ENCODE measurements around the gene MICALL1.

Gene MICALL1

GRCh38 chr22:37922191-37922590, 16.1 kb downstream of the MICALL1 start:
- peaks cover 0 to 12% of the 10 kb centered on the region in 2 donors for H3K4me1 ChIP-seq (ENCODE audit: control insufficient read depth in 1 of 2, insufficient read depth in 2 of 2, low read length in 2 of 2)
- no peaks in the 10 kb centered on the region for H3K9me3 ChIP-seq (ENCODE audit: control insufficient read depth in 1 of 2, low read length in 2 of 2)
- H3K4me3 ChIP-seq (ENCODE audit: low read depth in 1 of 2, low read length in 2 of 2), result no peak overlapping the region
- no peaks in the 10 kb centered on the region for H3K27me3 ChIP-seq (ENCODE audit: low read depth, low read length)
- peaks cover 37 to 76% of the 10 kb centered on the region in 2 donors for H3K36me3 ChIP-seq (ENCODE audit: control insufficient read depth in 1 of 2, insufficient read depth in 2 of 2, low read length in 2 of 2)
- H3K27ac ChIP-seq (ENCODE audit: low read length), result no peak overlapping the region

GRCh38 chr22:37923927-37924326, 17.8 kb downstream of the MICALL1 start:
- H3K27me3 ChIP-seq (ENCODE audit: low read depth, low read length), result no peaks in the 10 kb centered on the region
- H3K36me3 ChIP-seq (ENCODE audit: control insufficient read depth in 1 of 2, insufficient read depth in 2 of 2, low read length in 2 of 2), result peaks cover 32 to 75% of the 10 kb centered on the region in 2 donors
- H3K9me3 ChIP-seq (ENCODE audit: control insufficient read depth in 1 of 2, low read length in 2 of 2), result no peaks in the 10 kb centered on the region
- no peak overlapping the region for H3K27ac ChIP-seq (ENCODE audit: low read length)
- H3K4me1 ChIP-seq (ENCODE audit: control insufficient read depth in 1 of 2, insufficient read depth in 2 of 2, low read length in 2 of 2), result peaks cover 0 to 12% of the 10 kb centered on the region in 2 donors
- H3K4me3 ChIP-seq (ENCODE audit: low read depth in 1 of 2, low read length in 2 of 2), result no peak overlapping the region

DNA sequence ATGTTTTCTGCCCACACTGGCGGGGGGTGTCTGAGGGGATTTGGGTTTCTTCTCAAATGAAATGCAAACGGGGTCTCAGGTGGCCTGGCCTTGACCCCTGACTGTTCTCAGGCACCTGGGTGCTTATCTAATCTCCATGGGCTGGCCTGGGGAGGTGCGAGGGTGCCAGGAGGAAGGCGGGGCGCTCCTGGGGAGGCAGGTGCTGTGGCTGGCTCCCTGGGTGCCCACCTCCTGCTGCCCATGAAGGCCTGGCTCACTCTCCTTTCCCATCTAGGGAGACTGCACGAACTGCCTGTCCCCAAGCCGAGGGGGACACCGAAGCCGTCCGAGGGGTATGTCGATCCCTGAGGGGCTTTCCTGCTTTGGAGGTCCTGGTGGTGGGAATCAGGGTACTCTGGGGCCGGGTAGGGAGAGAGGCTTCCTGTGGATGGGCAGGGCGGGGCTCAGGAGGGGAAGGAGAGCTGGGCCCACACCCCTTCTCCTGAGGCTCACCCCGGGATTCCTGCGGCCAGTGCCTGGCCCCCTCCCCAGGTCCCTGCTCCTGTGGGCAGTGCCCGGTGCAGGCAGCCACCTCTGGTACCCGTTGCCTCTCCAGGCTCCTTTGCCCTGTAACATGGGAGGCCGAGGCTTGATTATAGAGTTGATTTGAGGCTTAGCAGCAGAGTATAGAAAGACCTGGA, 18.4 kb downstream of the MICALL1 start:
- peaks cover 0 to 12% of the 10 kb centered on the region in 2 donors for H3K4me1 ChIP-seq (ENCODE audit: control insufficient read depth in 1 of 2, insufficient read depth in 2 of 2, low read length in 2 of 2)
- no peaks in the 10 kb centered on the region for H3K27me3 ChIP-seq (ENCODE audit: low read depth, low read length)
- H3K36me3 ChIP-seq (ENCODE audit: control insufficient read depth in 1 of 2, insufficient read depth in 2 of 2, low read length in 2 of 2), result peaks cover 36 to 76% of the 10 kb centered on the region in 2 donors
- H3K27ac ChIP-seq (ENCODE audit: low read length), result no peak overlapping the region
- no peak overlapping the region for H3K4me3 ChIP-seq (ENCODE audit: low read depth in 1 of 2, low read length in 2 of 2)
- no peaks in the 10 kb centered on the region for H3K9me3 ChIP-seq (ENCODE audit: control insufficient read depth in 1 of 2, low read length in 2 of 2)

GRCh38 chr22:37925330-37925729, 19.2 kb downstream of the MICALL1 start:
- Histone ChIP-seq H3K36me3 (ENCODE audit: control insufficient read depth in 1 of 2, insufficient read depth in 2 of 2, low read length in 2 of 2) (peaks cover 40 to 72% of the 10 kb centered on the region in 2 donors), H3K4me1 (ENCODE audit: control insufficient read depth in 1 of 2, insufficient read depth in 2 of 2, low read length in 2 of 2) (peaks cover 0 to 17% of the 10 kb centered on the region in 2 donors), H3K27ac (ENCODE audit: low read length) (no peak overlapping the region), H3K9me3 (ENCODE audit: control insufficient read depth in 1 of 2, low read length in 2 of 2) (no peaks in the 10 kb centered on the region), H3K27me3 (ENCODE audit: low read depth, low read length) (no peaks in the 10 kb centered on the region), H3K4me3 (ENCODE audit: low read depth in 1 of 2, low read length in 2 of 2) (no peak overlapping the region)

GRCh38 chr22:37925767-37926166, 19.7 kb downstream of the MICALL1 start:
- Histone ChIP-seq H3K36me3 (ENCODE audit: control insufficient read depth in 1 of 2, insufficient read depth in 2 of 2, low read length in 2 of 2) (peaks cover 40 to 74% of the 10 kb centered on the region in 2 donors), H3K4me1 (ENCODE audit: control insufficient read depth in 1 of 2, insufficient read depth in 2 of 2, low read length in 2 of 2) (peaks cover 0 to 19% of the 10 kb centered on the region in 2 donors), H3K9me3 (ENCODE audit: control insufficient read depth in 1 of 2, low read length in 2 of 2) (no peaks in the 10 kb centered on the region), H3K27me3 (ENCODE audit: low read depth, low read length) (no peaks in the 10 kb centered on the region), H3K4me3 (ENCODE audit: low read depth in 1 of 2, low read length in 2 of 2) (no peak overlapping the region), H3K27ac (ENCODE audit: low read length) (no peak overlapping the region)

GRCh38 chr22:37926358-37926757, 20.3 kb downstream of the MICALL1 start:
- Histone ChIP-seq H3K9me3 (ENCODE audit: control insufficient read depth in 1 of 2, low read length in 2 of 2) (no peaks in the 10 kb centered on the region), H3K36me3 (ENCODE audit: control insufficient read depth in 1 of 2, insufficient read depth in 2 of 2, low read length in 2 of 2) (peaks cover 40 to 75% of the 10 kb centered on the region in 2 donors), H3K27ac (ENCODE audit: low read length) (no peak overlapping the region), H3K4me3 (ENCODE audit: low read depth in 1 of 2, low read length in 2 of 2) (no peak overlapping the region), H3K4me1 (ENCODE audit: control insufficient read depth in 1 of 2, insufficient read depth in 2 of 2, low read length in 2 of 2) (peaks cover 0 to 21% of the 10 kb centered on the region in 2 donors), H3K27me3 (ENCODE audit: low read depth, low read length) (no peaks in the 10 kb centered on the region)

- Histone ChIP-seq H3K27ac (ENCODE audit: low read length) (no peak overlapping the region), H3K4me3 (ENCODE audit: low read depth in 1 of 2, low read length in 2 of 2) (no peak overlapping the region), H3K27me3 (ENCODE audit: low read depth, low read length) (no peaks in the 10 kb centered on the region), H3K36me3 (ENCODE audit: control insufficient read depth in 1 of 2, insufficient read depth in 2 of 2, low read length in 2 of 2) (peaks cover 42 to 76% of the 10 kb centered on the region in 2 donors), H3K9me3 (ENCODE audit: control insufficient read depth in 1 of 2, low read length in 2 of 2) (no peaks in the 10 kb centered on the region), H3K4me1 (ENCODE audit: control insufficient read depth in 1 of 2, insufficient read depth in 2 of 2, low read length in 2 of 2) (peaks cover 0 to 26% of the 10 kb centered on the region in 2 donors)
Observed at GRCh38 chr22:37926771-37927636, 20.9 kb downstream of the MICALL1 start.

GRCh38 chr22:37927637-37927936, 21.5 kb downstream of the MICALL1 start:
- H3K9me3 ChIP-seq (ENCODE audit: control insufficient read depth in 1 of 2, low read length in 2 of 2), result no peaks in the 10 kb centered on the region
- peaks cover 46 to 79% of the 10 kb centered on the region in 2 donors for H3K36me3 ChIP-seq (ENCODE audit: control insufficient read depth in 1 of 2, insufficient read depth in 2 of 2, low read length in 2 of 2)
- H3K27ac ChIP-seq (ENCODE audit: low read length), result no peak overlapping the region
- no peaks in the 10 kb centered on the region for H3K27me3 ChIP-seq (ENCODE audit: low read depth, low read length)
- peaks cover 0 to 26% of the 10 kb centered on the region in 2 donors for H3K4me1 ChIP-seq (ENCODE audit: control insufficient read depth in 1 of 2, insufficient read depth in 2 of 2, low read length in 2 of 2)
- H3K4me3 ChIP-seq (ENCODE audit: low read depth in 1 of 2, low read length in 2 of 2), result no peak overlapping the region

DNA sequence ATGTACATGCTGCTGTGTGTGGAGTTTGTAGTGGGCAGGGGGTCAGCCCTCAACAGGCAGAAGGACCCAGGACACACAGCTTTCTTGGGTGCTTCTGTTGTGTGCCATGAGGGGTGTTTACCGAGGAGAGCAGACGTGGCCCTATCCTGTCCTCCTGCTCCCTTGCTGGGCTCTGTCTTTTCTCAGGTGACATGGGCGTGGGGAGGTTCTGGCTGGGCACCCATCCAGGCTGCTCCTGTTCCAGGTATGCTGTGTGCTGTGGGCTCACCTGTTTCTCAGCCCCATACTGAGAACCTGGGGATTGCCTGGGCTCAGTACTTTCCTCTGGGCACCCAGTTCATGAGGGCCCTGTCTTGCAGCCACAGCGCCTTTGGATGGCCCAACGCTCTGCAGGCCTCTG, 23.3 kb downstream of the MICALL1 start:
- Histone ChIP-seq H3K27ac (ENCODE audit: low read length) (no peak overlapping the region), H3K36me3 (ENCODE audit: control insufficient read depth in 1 of 2, insufficient read depth in 2 of 2, low read length in 2 of 2) (peaks cover 46 to 77% of the 10 kb centered on the region in 2 donors), H3K4me3 (ENCODE audit: low read depth in 1 of 2, low read length in 2 of 2) (no peak overlapping the region), H3K4me1 (ENCODE audit: control insufficient read depth in 1 of 2, insufficient read depth in 2 of 2, low read length in 2 of 2) (peaks cover 5 to 43% of the 10 kb centered on the region in 2 donors), H3K27me3 (ENCODE audit: low read depth, low read length) (no peaks in the 10 kb centered on the region), H3K9me3 (ENCODE audit: control insufficient read depth in 1 of 2, low read length in 2 of 2) (no peaks in the 10 kb centered on the region)

- peaks cover 5 to 36% of the 10 kb centered on the region in 2 donors for H3K4me1 ChIP-seq (ENCODE audit: control insufficient read depth in 1 of 2, insufficient read depth in 2 of 2, low read length in 2 of 2)
- H3K27me3 ChIP-seq (ENCODE audit: low read depth, low read length), result no peaks in the 10 kb centered on the region
- no peak overlapping the region for H3K27ac ChIP-seq (ENCODE audit: low read length)
- H3K9me3 ChIP-seq (ENCODE audit: control insufficient read depth in 1 of 2, low read length in 2 of 2), result no peaks in the 10 kb centered on the region
- peaks cover 38 to 68% of the 10 kb centered on the region in 2 donors for H3K36me3 ChIP-seq (ENCODE audit: control insufficient read depth in 1 of 2, insufficient read depth in 2 of 2, low read length in 2 of 2)
- no peak overlapping the region for H3K4me3 ChIP-seq (ENCODE audit: low read depth in 1 of 2, low read length in 2 of 2)
Observed at GRCh38 chr22:37930270-37930951, 24.3 kb downstream of the MICALL1 start.

GRCh38 chr22:37930952-37931440, 24.9 kb downstream of the MICALL1 start:
- no peaks in the 10 kb centered on the region for H3K9me3 ChIP-seq (ENCODE audit: control insufficient read depth in 1 of 2, low read length in 2 of 2)
- H3K4me1 ChIP-seq (ENCODE audit: control insufficient read depth in 1 of 2, insufficient read depth in 2 of 2, low read length in 2 of 2), result peaks cover 5 to 36% of the 10 kb centered on the region in 2 donors
- no peak overlapping the region for H3K4me3 ChIP-seq (ENCODE audit: low read depth in 1 of 2, low read length in 2 of 2)
- no peaks in the 10 kb centered on the region for H3K27me3 ChIP-seq (ENCODE audit: low read depth, low read length)
- H3K36me3 ChIP-seq (ENCODE audit: control insufficient read depth in 1 of 2, insufficient read depth in 2 of 2, low read length in 2 of 2), result peaks cover 32 to 62% of the 10 kb centered on the region in 2 donors
- no peak overlapping the region for H3K27ac ChIP-seq (ENCODE audit: low read length)

Measured in muscle layer of duodenum (tissue), 2 donors.